ENCODE measurements around the gene ARPC1B. TPM values are rescaled to one million over a fixed set of nuclear protein-coding genes. Genes with fewer than 3 reads are reported as not detected.
A peak's percentile ranks its signal among the peaks of the same experiment; 100 is the strongest.

Gene ARPC1B
- total RNA-seq, 1 donor from 2014 or later, result 23.6 TPM

- peaks cover 5% of the 10 kb centered on the region for H3K27me3 Mint-ChIP-seq (ENCODE audit: insufficient read depth, low read depth)
- TF ChIP-seq EZH2phosphoT487 (IDR thresholded peaks at IDR 0.05) (no peak), EZH2 (IDR thresholded peaks at IDR 0.05) (no peak), CTCF (IDR thresholded peaks at IDR 0.05) (no peak)
- peaks cover 4% of the 10 kb centered on the region for H3K4me1 Mint-ChIP-seq
- H3K27ac Mint-ChIP-seq, result no peak overlapping the region
- DNase-seq (ENCODE audit: low spot score), result no peak
- no peaks in the 10 kb centered on the region for H3K36me3 ChIP-seq
- H3K4me3 Mint-ChIP-seq, result no peak overlapping the region
- H3K79me2 ChIP-seq (ENCODE audit: low read depth), result peaks cover 31% of the 10 kb centered on the region
- no peaks in the 10 kb centered on the region for H3F3A ChIP-seq (ENCODE audit: low read depth)
- no peaks in the 10 kb centered on the region for H3K9me3 ChIP-seq (ENCODE audit: low read depth)
- H4K20me1 ChIP-seq (ENCODE audit: low read depth), result no peaks in the 10 kb centered on the region
- no peak overlapping the region for H3K27ac ChIP-seq
- H2AFZ ChIP-seq (replicated peaks), result no peak overlapping the region
- peaks cover 3% of the 10 kb centered on the region for H3K4me1 ChIP-seq
- H3K27me3 ChIP-seq, result no peaks in the 10 kb centered on the region
- H3K4me2 ChIP-seq, result no peak overlapping the region
- no peak overlapping the region for H3K4me3 ChIP-seq
- H3K36me3 Mint-ChIP-seq, result peaks cover 7% of the 10 kb centered on the region
- no peak overlapping the region for H3K9ac ChIP-seq
- no peaks in the 10 kb centered on the region for H3K9me3 Mint-ChIP-seq
Measured at GRCh38 chr7:99433158-99433557, 58.6 kb downstream of the ARPC1B start.

- Mint-ChIP-seq H3K27ac (no peak overlapping the region), H3K36me3 (peaks cover 10% of the 10 kb centered on the region), H3K9me3 (no peaks in the 10 kb centered on the region), H3K4me1 (peaks cover 20% of the 10 kb centered on the region), H3K27me3 (ENCODE audit: insufficient read depth, low read depth) (peaks cover 10% of the 10 kb centered on the region), H3K4me3 (peak overlapping the region; percentile 99)
- Histone ChIP-seq H3K4me2 (peak overlapping the region; percentile 77), H3K36me3 (peaks cover 4% of the 10 kb centered on the region), H3K27ac (no peak overlapping the region), H3K9ac (peak overlapping the region; percentile 72), H3K4me3 (peak overlapping the region; percentile 90), H4K20me1 (ENCODE audit: low read depth) (peaks cover 29% of the 10 kb centered on the region), H3K4me1 (peaks cover 10% of the 10 kb centered on the region), H3K79me2 (ENCODE audit: low read depth) (peaks cover 75% of the 10 kb centered on the region), H3K27me3 (no peaks in the 10 kb centered on the region), H3F3A (ENCODE audit: low read depth) (peaks cover 11% of the 10 kb centered on the region), H3K9me3 (ENCODE audit: low read depth) (no peaks in the 10 kb centered on the region), H2AFZ (replicated peaks) (peak overlapping the region; percentile 80)
- TF ChIP-seq CTCF (IDR thresholded peaks at IDR 0.05) (no peak), EZH2phosphoT487 (IDR thresholded peaks at IDR 0.05) (no peak), EZH2 (IDR thresholded peaks at IDR 0.05) (no peak)
- no peak for DNase-seq (ENCODE audit: low spot score)
Measured at GRCh38 chr7:99437946-99438572, 63.5 kb downstream of the ARPC1B start.

- Histone ChIP-seq H3K27me3 (no peaks in the 10 kb centered on the region), H2AFZ (replicated peaks) (peak within 1 kb of the TSS; percentile 80), H3K4me1 (peaks cover 10% of the 10 kb centered on the region), H3K4me3 (peak within 1 kb of the TSS; percentile 90), H3K36me3 (peaks cover 6% of the 10 kb centered on the region), H3K27ac (peak within 1 kb of the TSS; percentile 86), H3K79me2 (ENCODE audit: low read depth) (peaks cover 83% of the 10 kb centered on the region), H3F3A (ENCODE audit: low read depth) (peaks cover 13% of the 10 kb centered on the region), H4K20me1 (ENCODE audit: low read depth) (peaks cover 32% of the 10 kb centered on the region), H3K4me2 (peak within 1 kb of the TSS; percentile 77), H3K9me3 (ENCODE audit: low read depth) (no peaks in the 10 kb centered on the region), H3K9ac (peak within 1 kb of the TSS; percentile 90)
- DNase-seq (ENCODE audit: low spot score), result peak; percentile 100
- Mint-ChIP-seq H3K27ac (peak within 1 kb of the TSS; percentile 83), H3K9me3 (no peaks in the 10 kb centered on the region), H3K4me3 (peak within 1 kb of the TSS; percentile 99), H3K27me3 (ENCODE audit: insufficient read depth, low read depth) (peaks cover 10% of the 10 kb centered on the region), H3K4me1 (peaks cover 20% of the 10 kb centered on the region), H3K36me3 (peaks cover 14% of the 10 kb centered on the region)
- TF ChIP-seq CTCF (IDR thresholded peaks at IDR 0.05) (no peak), EZH2 (IDR thresholded peaks at IDR 0.05) (no peak), EZH2phosphoT487 (IDR thresholded peaks at IDR 0.05) (no peak)
Measured at GRCh38 chr7:99438573-99439480, 64.3 kb downstream of the ARPC1B start, which contains the start of the genes CPSF4 and PTCD1. Gene CPSF4, plus strand, starts transcription at chr7:99438943. Its CDS starts 140 bp downstream, at chr7:99439083. Gene PTCD1, minus strand, starts transcription at chr7:99438798. Its CDS starts 3,556 bp downstream, at chr7:99435242.

Data from neural progenitor cell (in vitro differentiated cells).